RWPE2 (cell line): ENCODE results near the gene WASF1.

Experiments
- ATAC-seq: fragments of 200-7000 bp; cut with Tn5 transposase; 3 replicates; pipeline ENCODE4 v1.9.1; 2021; ENCODE audit warnings: low read depth
- DNase-seq: peaks from one replicate; pipeline ENCODE4 v3.0.0-alpha.2; 2020; ENCODE audit warnings: low spot score
- H3K27ac ChIP-seq: fragments of 450-650 bp; 2 replicates; pipeline ENCODE4 v1.5.1; 2017; ENCODE audit warnings: mild to moderate bottlenecking; ENCODE audit not compliant: poor library complexity, severe bottlenecking
- H3K27me3 ChIP-seq: fragments of 250-450 bp; sonication (Bioruptor Pico); 2 replicates; pipeline ENCODE4 v1.5.1; 2021; ENCODE audit warnings: mild to moderate bottlenecking, moderate library complexity; ENCODE audit not compliant: insufficient read depth, poor library complexity, severe bottlenecking
- H3K36me3 ChIP-seq: fragments of 250-450 bp; sonication (Bioruptor Pico); 2 replicates; pipeline ENCODE4 v1.5.1; 2020; ENCODE audit warnings: low read depth, mild to moderate bottlenecking, moderate library complexity
- H3K4me1 ChIP-seq: fragments of 250-450 bp; sonication (Bioruptor Pico); 2 replicates; pipeline ENCODE4 v1.5.1; 2021; ENCODE audit warnings: mild to moderate bottlenecking, moderate library complexity; ENCODE audit not compliant: insufficient read depth, poor library complexity, severe bottlenecking
- H3K4me3 ChIP-seq: fragments of 250-450 bp; sonication (Bioruptor Pico); 2 replicates; pipeline ENCODE4 v1.5.1; 2021; ENCODE audit warnings: mild to moderate bottlenecking, moderate library complexity; ENCODE audit not compliant: severe bottlenecking
- H3K9me3 ChIP-seq: fragments of 250-450 bp; sonication (Bioruptor Pico); 2 replicates; pipeline ENCODE4 v1.5.1; 2021; ENCODE audit warnings: mild to moderate bottlenecking, moderate library complexity; ENCODE audit not compliant: severe bottlenecking
- CTCF ChIP-seq: fragments of 450-650 bp; IDR thresholded peaks from one replicate; pipeline ENCODE4 v1.5.1; 2017; ENCODE audit warnings: mild to moderate bottlenecking, moderate library complexity; ENCODE audit not compliant: poor library complexity, severe bottlenecking

Gene WASF1

DNA sequence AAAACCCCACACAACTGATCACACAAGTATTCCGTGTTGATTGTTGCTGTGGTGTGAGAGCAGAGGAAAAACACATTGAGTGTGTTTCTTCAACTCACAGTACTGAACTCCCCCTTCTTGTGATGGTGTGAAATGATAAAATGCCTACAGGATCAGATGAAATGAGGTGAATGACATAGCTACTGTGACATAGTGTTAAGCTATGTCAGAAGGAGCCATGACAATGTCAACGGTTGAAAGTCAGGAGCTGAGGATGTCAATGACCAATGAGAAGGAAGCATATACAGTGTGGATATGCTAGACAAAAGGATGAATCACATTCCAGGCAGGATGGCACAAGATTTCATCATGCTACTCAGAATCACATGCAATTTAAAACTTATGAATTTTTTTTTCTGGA is 38.8 kb downstream of the WASF1 start:
- ATAC-seq, result peak; percentile 82
- no peak for TF ChIP-seq CTCF
- Histone ChIP-seq H3K27me3 (no peaks in the 10 kb centered on the region), H3K27ac (no peak overlapping the region), H3K4me3 (no peak overlapping the region), H3K36me3 (no peaks in the 10 kb centered on the region; the same call in 1 of the 2 replicates), H3K4me1 (peaks cover 8% of the 10 kb centered on the region), H3K9me3 (no peaks in the 10 kb centered on the region)
- DNase-seq, result no peak

DNA sequence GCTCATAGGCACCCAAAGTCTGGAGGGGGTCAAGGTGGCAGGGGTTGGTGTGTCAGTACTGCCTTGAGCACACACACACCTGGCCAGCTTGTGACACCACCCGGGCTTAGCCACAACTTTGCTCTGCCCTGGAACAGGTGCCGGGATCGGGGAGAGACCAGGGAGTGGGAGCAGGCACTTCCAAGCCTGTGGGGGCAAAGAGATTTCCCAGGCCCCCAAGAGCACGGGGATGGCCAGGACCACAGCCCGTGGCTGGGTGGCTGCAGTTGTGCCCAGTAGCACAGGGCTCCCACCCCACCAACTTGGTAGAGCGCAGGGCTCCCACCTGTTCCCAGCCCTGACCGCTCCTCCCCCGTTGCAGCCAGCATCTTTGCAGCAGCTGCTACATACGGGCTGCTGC is 40.4 kb downstream of the WASF1 start:
- no peaks in the 10 kb centered on the region; the same call in 1 of the 2 replicates for H3K36me3 ChIP-seq
- ATAC-seq, result no peak
- H3K4me3 ChIP-seq, result no peak overlapping the region
- DNase-seq, result no peak
- H3K9me3 ChIP-seq, result no peaks in the 10 kb centered on the region
- H3K4me1 ChIP-seq, result peaks cover 8% of the 10 kb centered on the region
- no peak overlapping the region for H3K27ac ChIP-seq
- TF ChIP-seq CTCF, result no peak
- H3K27me3 ChIP-seq, result no peaks in the 10 kb centered on the region

DNA sequence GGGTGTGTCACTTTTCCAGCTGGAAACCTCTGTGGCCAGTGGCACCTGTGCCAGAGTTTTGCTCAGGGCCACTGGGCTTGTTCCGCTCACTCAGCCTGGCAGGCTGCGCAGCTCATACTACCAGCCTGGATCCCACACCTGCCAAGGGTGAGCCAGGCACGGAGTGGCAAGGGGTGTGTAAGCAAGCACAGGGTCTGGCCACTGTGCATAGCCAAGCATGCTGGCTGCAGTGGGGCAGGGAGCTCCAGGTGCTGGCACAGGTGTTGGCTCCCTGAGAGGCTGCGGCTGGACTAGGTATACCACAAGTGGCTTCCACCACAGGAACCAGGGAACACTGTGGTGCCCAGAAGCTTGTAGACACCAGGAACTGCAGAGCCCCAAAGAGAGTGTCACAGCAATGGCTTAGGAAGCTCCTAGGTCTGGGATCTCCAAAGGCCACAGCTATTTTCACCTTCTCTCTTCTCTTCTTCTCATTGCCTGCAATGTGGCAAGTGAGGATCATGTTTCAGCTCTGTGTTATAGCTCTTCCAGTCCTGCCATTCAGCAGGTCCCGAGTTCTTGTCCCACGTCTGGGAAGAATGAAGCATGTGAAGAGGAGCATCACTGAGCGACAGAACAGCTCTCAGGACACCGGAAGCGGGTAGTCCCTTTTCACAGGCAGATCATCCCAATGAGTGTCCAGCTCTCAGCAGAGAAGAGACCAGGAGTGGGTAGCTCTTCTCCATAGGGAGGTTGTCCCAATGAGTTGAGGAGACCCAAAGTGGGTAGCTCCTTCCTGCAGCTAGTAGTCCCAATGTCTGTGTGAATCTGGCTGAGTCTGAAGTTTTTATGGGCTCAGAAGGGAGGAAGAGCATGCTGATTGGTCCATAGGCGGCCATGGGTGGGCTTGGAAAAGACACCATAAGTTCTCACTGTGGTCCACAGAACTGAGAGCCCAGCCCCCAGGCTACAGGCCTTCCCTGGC is 41.3 kb downstream of the WASF1 start:
- H3K4me3 ChIP-seq, result no peak overlapping the region
- DNase-seq (no peak), ATAC-seq (no peak)
- no peaks in the 10 kb centered on the region for H3K27me3 ChIP-seq
- peaks cover 8% of the 10 kb centered on the region for H3K4me1 ChIP-seq
- TF ChIP-seq CTCF, result no peak
- no peaks in the 10 kb centered on the region for H3K9me3 ChIP-seq
- no peaks in the 10 kb centered on the region; the same call in 1 of the 2 replicates for H3K36me3 ChIP-seq
- no peak overlapping the region for H3K27ac ChIP-seq

GRCh38 chr6:110130362-110130761 is 49.1 kb downstream of the WASF1 start:
- no peak for DNase-seq

More at GRCh38 chr6:110130362-110130761, 49.1 kb downstream of the WASF1 start:
- no peak for TF ChIP-seq CTCF
- Histone ChIP-seq H3K27me3 (no peaks in the 10 kb centered on the region), H3K4me3 (no peak overlapping the region), H3K4me1 (no peaks in the 10 kb centered on the region), H3K36me3 (peaks cover 16% of the 10 kb centered on the region), H3K9me3 (no peaks in the 10 kb centered on the region), H3K27ac (no peak overlapping the region)
- no peak for ATAC-seq
